HG03060 (cell line): ENCODE results near the gene ELP2.
"Not testable (repeated sequence)": the region's sequence is repeated elsewhere in the genome, so short reads cannot be mapped to it uniquely, and the experiment has no call there.

Experiments used
- ATAC-seq: cut with Tn5 transposase; IDR thresholded peaks from one replicate; pipeline ENCODE4 v1.9.1; 2021; ENCODE audit warnings: low read depth, moderate number of reproducible peaks; ENCODE audit not compliant: unreplicated experiment

The ELP2 gene

DNA sequence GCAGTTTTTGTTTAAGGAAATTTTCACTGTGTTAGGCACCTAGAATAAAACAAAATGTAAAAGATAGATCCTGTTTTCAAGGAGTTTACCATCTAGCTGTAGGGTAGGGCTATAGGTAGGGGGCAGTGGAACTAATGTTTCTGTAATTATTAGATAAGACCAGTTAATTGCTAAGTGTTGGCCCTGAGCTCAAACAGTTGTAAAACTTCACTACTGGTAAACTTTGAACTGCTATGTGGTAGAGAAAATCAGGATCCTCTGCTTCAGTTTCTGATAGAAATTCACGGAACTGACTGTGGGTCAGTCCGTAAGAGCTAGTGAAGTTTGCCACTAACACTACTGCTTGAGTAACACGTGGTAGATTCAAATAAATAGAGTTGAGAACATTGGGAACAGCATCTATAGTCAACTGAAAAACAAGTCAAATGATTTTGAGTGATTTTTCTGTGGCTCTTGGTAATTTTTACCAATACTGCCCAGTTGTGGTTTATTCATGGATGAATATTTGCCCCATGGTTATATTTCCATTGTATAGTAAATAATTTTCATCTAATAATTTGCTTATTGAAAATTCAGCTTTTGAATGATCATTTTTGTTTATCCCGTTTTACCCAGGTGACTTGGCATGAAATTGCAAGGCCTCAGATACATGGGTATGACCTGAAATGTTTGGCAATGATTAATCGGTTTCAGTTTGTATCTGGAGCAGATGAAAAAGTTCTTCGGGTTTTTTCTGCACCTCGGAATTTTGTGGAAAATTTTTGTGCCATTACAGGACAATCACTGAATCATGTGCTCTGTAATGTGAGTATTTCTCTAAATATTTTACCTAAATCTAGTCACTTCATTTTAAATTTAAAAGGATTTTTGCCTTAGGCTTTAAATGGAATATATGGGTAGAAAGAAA lies 26.4 kb downstream of the ELP2 start:
- ATAC-seq = no peak

DNA sequence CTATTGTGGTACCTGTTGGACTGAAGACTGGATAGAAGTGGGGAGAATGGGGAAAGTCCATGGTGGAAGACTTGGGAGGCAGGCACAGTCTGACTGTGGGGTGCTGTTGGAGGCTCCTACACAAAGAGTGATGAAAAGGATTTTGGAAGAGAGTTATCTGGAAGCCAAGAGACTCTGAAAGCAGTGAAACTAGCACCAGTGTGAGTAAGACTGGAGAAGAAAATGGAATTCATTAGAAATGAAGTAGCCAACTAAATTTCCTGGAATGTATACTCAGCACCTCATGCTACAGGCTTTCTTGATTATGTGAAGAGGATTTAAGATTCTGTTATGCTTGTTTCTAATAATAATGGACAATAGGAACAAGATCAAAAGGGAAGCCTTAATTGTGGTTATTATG lies 27.7 kb downstream of the ELP2 start:
- ATAC-seq = no peak

DNA sequence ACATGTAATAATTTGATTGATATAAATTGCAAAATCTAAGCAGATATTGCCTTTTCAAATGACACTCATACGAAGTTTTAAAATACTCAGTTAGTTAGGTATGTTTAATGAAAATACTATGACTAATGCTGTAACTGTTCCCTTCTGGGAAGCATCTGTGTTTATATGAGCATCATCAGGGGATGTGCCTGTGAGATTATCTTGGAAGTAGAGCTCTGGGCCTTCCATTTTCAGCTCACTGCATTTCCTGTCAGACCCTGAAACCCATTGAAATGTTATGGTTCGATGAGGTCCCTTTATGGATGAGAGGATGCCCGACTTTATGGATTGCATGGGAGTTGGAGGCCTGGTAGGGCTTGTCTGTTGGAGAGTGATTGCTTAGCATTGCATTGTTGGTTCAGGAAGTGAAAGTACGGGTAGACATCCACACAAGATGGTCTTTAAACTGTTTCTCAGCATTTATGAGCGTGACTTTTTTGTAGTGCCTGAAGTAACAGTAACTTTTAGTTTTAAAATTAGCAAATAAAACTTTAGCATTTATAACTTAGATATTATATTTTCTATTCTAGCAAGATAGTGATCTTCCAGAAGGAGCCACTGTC lies 28.7 kb downstream of the ELP2 start:
- no peak for ATAC-seq

DNA sequence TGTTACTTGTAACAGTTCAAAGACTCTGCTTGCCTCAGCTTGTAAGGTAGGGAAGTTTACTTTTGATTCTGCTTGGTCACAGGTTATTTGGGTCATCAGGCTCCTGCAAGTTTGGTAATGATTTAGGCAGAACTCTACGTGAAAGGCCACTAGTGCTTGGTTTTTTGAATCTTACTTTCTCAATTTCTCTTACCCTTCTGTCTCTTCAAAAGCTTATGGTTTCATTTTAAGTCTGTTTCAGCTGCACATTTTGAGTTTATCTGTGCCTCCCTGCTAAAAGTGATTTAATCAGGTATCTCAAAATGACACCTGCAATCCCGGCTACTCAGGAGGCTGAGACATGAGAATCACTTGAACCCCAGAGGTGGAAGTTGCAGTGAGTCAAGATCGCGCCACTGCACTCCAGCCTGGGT lies 31.3 kb downstream of the ELP2 start:
- no peak for ATAC-seq

DNA sequence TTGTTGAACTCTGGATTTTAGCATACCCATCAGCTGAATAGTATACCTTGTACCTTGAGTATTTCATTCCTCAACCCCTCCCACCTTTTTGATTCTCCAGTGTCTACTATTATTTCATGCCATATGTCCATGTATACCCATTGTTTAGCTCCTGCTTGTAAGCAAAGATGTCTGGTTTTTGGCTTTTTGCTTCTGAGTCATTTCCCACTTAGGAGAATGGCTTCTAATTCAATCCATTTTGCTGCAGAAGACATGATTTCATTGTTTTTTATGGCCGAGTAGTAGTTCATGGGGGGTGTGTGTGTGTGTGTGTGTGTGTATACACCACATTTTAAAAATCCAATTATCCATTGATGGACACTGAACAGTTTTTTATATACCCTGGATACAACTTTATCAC lies 33.3 kb downstream of the ELP2 start:
- no peak for ATAC-seq

DNA sequence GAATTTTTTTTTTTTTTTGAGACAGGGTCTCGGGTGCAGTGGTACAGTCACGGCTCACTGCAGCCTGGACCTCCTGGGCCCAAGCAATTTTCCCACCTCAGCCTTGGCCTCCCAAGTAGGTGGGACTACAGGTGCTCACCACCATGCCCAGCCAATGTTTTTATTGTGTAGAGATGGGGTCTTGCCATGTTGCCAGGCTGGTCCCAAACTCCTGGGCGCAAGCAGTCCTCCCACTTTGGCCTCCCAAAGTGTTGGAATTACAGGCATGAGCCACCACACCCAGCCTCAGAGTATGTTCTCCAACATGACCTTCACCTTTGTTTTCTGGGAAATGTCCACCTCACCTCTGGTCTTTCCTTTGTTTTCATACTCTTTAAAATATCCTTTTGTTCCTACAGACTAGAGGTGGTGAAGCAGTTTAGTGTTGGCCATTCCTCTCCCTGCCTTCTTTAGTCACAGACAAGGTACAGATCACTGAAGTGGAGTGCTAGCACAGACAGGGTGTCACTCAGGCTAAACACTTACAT lies 38.1 kb downstream of the ELP2 start:
- no peak for ATAC-seq

DNA sequence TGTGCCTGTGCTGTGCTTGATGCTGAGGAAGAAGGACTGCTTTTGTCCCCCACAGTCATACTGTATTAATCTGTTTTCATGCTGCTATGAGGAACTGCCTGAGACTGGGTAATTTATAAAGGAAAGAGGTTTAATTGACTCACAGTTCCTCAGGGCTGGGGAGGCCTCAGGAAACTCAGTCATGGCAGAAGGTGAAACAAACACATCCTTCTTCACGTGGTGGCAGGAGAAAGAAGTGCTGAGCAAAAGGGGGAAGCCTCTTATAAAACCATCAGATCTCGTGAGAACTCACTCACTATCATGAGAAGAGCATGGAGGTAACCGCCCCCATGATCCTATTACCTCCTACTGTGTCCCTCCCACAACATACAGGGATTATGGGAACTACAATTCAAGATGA lies 38.6 kb downstream of the ELP2 start:
- ATAC-seq = not testable (repeated sequence)

DNA sequence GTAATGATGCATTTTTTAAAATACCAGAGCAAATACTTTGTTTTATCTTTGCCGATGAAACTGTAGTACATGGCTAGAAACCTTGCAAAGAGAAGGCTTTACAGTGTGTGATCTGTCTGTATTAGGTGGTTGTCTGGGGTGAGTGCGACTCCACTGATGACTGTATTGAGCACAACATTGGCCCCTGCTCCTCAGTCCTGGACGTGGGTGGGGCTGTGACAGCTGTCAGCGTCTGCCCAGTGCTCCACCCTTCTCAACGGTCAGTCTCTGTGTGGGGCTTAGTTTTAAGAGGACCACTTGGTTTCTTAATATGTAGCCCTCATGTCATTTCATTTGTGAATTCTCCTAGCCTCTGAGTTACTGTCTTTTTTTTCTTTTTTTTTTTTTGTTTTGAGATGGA lies 40.2 kb downstream of the ELP2 start:
- ATAC-seq = no peak

DNA sequence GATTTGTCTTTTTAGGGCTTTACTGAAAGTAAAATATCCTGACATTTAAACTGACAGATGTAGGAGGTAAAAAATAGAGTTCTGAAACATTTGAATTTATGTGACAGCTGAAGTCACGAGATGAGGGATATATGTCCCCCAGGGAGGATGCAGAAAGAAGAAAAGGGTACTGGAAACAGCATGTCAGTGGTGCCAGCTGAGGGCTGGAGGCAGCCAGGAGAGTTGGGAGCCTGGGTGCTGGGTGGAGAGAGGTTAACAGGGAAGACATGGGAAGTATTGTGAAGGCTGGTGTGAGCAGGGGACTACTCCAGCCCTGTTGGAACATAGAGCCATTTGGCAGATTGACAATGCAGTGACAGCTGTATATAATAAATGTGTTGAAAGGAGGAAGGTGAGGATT lies 45.8 kb downstream of the ELP2 start:
- no peak for ATAC-seq

DNA sequence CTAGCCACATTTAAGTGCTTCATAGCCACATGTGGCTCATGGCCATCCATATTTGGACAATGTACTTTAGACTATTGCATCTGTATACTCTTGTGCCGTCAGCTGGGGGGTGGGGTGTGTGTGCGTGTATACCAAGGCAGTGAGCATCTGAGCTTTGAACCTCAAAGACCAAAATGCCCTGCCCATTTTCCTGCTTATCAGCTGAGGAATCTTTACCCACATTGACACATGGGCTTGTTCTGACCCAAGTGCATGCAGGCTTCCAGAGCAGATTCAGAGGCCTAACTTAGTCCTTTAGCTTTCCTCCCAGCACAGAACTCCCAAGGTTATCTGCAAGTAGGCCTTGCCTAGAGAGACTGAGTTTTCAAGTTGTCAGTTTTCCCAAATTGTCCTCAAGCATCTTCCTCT lies 46.5 kb downstream of the ELP2 start:
- ATAC-seq = no peak

DNA sequence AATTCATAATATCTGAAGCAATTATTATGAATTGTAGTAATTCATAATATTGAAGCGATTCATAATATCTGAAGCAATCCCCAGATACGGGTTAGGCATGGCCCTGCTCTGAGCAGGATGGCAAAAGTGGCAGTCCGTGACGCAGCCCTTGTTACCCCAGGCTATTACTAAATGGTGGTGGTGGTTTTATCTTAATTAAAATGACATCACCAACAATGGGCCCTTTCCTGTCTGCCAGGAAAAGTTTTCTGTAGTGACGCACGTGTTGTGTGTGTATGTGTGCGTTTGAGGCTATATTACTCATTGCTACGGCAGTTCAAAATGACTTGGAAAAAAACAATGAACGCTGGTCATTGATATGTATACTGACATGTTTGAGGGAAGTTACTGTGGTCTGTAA lies 47.0 kb downstream of the ELP2 start:
- ATAC-seq = no peak

DNA sequence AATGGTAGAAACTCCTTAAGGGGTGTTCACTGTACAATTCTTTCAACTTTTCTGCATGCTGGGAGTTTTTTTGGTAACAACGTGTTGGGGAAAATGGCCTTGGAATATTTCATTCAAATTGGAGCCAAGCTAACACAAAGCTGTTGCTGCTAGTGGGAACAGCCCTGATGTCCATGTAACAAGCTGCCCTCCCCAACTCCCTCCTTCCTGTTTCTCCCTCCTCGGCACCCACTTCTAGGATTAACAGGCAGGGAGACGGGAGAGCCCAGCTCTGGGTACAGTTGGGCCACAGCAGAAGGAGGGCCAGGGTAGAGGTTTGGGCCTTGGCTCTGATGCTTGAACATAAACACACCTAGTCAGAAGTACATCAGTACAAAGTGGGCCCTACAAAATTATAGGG lies 48.2 kb downstream of the ELP2 start:
- no peak for ATAC-seq

DNA sequence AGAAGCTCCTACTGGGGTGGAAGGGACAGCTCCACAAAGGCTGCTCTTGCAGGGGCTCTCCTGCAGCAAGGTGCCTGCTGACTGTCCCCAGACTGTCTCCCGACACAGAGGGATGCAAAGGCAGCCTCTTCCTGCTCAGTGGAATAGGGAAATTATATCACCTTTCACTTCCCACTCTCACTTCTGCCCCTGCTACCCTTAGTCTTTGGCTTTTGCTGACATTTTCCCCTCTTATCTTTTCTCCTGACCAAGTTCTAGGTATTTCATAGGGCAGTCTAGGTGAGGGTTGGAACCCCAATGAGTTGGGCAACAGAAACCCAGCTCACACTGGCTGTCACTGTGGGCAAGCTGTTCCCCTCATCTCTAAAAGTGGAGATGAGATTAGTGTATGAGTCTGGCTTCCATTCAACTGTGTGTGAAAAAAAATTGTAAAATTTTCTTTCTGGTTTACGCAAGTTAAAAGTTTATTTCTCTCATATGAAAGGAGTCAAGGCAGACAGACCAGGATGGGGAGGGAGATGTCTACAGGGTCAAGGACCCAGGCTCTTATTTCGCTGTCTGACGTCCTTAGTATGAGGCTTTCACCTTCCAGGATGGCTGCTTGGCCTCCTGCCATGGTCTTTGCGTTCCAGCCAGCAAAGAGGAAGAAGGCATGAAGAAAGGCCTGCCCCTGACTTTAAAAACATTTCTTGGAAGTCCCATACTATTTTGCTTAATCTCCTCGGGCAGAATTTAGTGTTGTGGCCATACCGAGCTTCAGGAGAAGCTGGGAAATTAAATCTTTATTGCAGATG lies 50.1 kb downstream of the ELP2 start:
- no peak for ATAC-seq

DNA sequence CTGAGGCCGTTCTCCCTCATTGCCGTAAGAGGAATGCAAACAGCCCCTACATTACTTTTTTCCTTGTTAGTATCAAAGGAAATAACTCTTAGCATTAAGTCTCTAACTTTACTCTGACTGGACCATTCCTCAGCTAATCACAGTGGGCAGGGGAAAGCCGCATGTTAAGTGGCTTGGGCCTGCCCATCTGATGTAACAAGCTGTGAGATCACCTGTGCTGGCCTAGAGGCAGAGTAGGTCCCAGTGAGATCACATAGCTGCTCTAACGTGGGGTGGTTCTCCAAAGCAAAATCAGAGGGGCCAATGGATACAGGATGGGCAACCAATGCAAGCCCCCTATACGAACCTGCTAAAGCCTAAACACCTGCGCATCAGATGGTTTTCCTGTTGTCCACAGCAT lies 51.7 kb downstream of the ELP2 start:
- ATAC-seq = no peak

DNA sequence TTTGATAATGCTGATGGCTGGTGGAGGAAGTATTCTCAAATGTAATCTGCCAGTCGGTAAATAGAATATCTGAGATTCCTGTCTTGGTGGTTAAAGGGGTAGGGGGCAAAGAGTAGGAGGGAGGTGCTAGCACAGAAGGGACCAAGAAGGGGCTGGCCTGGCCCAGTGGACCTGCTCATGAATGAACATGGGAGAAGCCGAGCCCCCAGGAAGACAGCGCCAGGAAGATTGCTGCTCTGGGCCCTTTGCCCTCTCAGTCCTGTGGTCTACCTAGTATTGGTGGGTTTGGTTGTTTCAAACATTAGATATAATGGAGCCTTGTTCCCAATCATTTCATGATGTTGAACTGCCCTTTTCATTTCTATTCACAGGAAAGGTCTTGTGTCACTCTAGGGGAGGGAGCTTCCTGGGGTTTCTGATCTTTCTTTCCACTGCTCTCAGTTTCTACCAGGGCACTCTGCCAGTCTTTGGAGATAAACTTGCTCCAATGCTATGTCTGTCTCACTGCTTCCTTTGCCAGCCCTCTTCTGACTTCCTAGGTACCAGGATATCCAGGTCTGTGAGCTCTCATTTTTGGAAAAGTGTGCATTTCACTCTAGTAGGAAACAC lies 52.3 kb downstream of the ELP2 start:
- ATAC-seq = no peak

DNA sequence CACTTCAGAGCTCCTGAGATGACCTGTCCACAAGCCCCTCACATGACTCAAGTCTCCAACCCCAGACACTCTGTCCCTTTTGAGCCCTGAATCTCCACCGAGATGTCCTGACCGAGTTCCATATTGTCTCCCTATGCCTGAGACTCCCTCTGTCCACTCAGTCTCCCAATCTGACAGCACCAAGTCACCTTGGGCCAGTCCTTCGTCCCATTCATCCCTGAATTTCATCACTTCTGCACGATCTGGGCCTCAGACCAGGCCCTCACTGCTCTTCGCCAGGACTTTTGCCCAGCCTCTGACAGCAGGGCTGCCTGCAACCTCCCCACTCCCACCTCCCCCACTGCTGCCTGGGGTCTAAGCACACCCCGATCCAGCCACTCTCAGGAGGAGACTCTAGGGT lies 53.3 kb downstream of the ELP2 start:
- ATAC-seq = no peak

DNA sequence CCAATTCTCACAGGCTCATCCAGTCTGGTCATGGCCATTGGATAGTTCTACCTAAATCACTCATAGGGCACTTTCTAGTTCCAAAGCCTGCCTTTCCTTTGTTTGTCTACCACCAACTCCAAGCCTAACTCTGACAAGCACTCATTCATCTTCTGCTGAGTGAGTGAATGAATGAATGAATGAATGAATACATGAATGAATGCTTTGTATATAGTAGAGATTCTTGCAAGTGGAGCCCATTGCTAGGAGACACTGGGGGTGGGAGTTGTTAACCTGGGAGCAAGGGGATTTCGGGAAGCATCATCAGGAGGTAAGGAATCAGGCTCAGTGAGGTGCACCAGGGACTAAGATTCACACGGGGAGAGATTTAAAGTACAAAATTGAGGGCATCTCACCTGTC lies 54.3 kb downstream of the ELP2 start:
- ATAC-seq = no peak

DNA sequence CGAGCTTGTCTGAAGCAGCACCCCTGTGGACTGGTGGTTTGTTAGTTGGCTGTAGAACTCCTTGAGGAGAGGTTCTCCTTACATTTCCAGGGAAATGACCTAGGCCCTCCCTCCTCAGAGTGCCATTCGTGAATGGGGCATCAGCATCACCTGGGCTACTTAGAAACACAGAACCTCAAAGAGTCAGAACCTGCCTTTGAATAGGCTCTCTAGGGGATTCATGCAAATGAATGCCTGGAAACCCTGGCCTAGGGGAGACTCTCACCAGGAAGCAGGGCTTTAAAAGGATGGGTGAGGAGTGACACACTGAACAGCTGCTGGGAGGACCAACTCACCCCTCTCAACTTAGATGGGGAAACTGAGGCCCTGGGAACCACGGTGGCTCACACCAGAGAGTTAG lies 55.5 kb downstream of the ELP2 start:
- ATAC-seq = no peak

DNA sequence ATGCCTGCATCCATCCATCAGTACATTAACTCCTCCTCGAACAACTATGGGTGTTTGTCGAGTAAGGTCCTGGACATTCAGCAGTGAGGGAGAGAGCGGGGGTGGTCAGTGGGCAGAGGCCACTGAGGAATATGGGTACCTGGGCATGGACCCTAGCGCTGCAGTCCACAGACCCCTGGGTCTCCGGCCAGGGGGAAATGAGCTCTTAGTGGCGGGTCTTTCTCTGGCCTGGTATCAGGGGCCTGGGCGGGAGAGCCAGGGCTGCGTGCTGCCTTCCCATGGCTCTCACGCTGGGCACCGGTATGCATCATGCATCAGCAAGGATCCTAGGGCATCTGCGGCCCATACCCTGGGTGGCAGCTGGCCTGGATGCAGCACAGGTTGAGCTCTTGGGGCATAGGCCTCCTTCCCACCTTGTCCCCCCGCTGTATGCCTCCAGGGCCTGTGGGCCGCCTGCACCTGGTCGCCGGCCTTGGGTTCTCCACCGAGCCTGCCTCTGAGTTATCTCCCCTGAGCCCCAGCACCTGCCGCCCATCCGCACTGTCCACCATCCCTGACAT lies 56.3 kb downstream of the ELP2 start:
- ATAC-seq = no peak

DNA sequence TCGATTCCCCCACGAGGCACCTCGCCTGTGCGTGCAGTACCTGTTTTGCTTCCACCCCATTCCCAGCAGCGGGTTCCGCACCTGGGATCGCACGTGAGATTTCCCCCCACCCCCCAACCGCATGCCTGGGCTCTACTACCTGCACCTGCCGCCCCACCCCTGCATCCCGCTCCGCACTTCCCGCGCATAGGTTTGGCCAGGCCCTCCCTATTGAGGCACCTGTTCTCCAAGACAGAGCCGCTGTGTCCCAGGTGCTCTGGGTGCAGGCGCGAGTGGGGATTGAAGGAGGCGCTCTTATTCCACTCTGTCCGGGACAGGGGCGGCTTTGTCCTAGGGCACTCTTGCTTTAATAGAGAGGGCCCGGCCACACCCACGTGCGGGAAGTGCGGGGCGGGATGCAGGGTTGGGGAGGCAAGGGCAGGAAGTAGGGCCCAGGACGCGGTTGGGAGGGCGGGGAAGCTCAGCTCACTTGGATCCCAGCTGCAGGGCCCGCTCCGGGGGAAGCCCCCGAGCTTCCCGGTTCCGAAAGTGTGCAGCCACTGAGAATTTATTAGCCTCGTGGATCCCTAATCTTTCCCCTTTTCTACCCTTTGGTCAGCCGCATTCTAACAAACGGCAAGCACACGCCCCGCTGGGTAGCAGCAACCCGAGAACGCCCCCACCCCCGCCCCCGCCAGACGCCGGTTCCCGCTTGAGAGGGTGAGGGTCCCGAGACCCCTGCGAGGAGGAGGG lies 56.9 kb downstream of the ELP2 start:
- ATAC-seq = no peak
